ENCODE results near the gene IGLL5.

DNA sequence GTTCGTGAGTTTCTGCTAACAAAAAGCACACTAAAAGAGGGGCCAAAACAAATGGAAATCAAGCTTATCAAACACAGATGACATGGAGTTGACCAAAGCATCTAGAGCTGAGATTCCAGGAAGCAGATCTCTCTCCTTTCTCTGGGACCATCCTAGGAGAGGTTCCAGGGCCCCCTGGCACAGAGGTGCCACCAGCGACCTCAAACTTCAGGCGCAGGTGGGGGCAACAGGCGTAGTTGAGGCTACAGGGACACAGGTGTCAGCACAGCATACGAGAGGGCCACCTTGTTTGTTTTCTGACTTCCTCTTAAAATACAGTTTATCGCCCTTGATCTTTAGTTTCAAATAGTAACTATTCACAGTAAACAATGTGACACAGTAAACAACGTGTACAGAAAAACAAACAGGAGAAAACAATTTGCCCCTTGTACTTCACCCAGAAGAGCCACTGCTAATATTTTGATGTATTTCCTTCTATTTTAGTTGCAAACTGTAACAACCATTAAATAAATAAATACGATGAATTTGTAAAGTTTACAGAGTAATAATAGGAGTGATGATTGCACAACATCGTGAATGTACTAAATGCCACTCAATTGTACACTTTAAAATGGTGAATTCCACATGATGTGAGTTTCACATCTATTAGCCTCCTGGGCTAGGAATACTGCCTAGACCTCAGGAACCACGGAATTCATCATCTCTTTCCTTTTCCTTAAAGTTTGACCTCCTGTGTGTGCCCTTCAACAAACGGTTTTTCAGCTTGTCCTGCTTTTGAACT is 52.2 kb downstream of the IGLL5 start:
- TF ChIP-seq CTCF (IDR thresholded peaks at IDR 0.05) = no peak
- TF ChIP-seq YY1 (IDR thresholded peaks at IDR 0.05; ENCODE audit: low read depth) = no peak
- TF ChIP-seq TAF1 (IDR thresholded peaks at IDR 0.05; ENCODE audit: borderline replicate concordance, low read depth, low read length) = no peak
- no peak for TF ChIP-seq RXRA (IDR thresholded peaks at IDR 0.05; ENCODE audit: borderline replicate concordance, low read depth)
- TF ChIP-seq RCOR1 (IDR thresholded peaks at IDR 0.05; ENCODE audit: low read length) = no peak
- TF ChIP-seq NFIC (IDR thresholded peaks at IDR 0.05; ENCODE audit: borderline replicate concordance) = no peak
- TF ChIP-seq FOSL2 (IDR thresholded peaks at IDR 0.05; ENCODE audit: borderline replicate concordance, low read depth) = no peak
- TF ChIP-seq, protein P1, sequence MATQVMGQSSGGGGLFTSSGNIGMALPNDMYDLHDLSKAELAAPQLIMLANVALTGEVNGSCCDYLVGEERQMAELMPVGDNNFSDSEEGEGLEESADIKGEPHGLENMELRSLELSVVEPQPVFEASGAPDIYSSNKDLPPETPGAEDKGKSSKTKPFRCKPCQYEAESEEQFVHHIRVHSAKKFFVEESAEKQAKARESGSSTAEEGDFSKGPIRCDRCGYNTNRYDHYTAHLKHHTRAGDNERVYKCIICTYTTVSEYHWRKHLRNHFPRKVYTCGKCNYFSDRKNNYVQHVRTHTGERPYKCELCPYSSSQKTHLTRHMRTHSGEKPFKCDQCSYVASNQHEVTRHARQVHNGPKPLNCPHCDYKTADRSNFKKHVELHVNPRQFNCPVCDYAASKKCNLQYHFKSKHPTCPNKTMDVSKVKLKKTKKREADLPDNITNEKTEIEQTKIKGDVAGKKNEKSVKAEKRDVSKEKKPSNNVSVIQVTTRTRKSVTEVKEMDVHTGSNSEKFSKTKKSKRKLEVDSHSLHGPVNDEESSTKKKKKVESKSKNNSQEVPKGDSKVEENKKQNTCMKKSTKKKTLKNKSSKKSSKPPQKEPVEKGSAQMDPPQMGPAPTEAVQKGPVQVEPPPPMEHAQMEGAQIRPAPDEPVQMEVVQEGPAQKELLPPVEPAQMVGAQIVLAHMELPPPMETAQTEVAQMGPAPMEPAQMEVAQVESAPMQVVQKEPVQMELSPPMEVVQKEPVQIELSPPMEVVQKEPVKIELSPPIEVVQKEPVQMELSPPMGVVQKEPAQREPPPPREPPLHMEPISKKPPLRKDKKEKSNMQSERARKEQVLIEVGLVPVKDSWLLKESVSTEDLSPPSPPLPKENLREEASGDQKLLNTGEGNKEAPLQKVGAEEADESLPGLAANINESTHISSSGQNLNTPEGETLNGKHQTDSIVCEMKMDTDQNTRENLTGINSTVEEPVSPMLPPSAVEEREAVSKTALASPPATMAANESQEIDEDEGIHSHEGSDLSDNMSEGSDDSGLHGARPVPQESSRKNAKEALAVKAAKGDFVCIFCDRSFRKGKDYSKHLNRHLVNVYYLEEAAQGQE (IDR thresholded peaks at IDR 0.05; ENCODE audit: low read depth, low read length) = no peak
- TF ChIP-seq JUND (IDR thresholded peaks at IDR 0.05) = no peak
- no peak for TF ChIP-seq EP300 (IDR thresholded peaks at IDR 0.05; ENCODE audit: borderline replicate concordance in 1 of 2, low read depth in 1 of 2, low read length in 1 of 2)
- TF ChIP-seq, protein P2, sequence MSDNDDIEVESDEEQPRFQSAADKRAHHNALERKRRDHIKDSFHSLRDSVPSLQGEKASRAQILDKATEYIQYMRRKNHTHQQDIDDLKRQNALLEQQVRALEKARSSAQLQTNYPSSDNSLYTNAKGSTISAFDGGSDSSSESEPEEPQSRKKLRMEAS (IDR thresholded peaks at IDR 0.05; ENCODE audit: low read depth) = no peak
- TF ChIP-seq NRF1 (IDR thresholded peaks at IDR 0.05; ENCODE audit: low read depth, low read length) = no peak

Measured in SK-N-SH (cell line).